ENCODE data around the gene CSNK1D. TPM values are rescaled to one million over a fixed set of nuclear protein-coding genes. Genes with fewer than 3 reads are reported as not detected.

CSNK1D gene
- total RNA-seq, 1 experiment from 2014 or later = 137 TPM

- H3K9ac ChIP-seq (ENCODE audit: extremely low read depth, insufficient read length, low read length) = no peak overlapping the region
- H3K9me3 Mint-ChIP-seq = no peaks in the 10 kb centered on the region; a peak in 2 of 5 replicates
- no CpG with 5 or more reads among the region's 20 CpGs for WGBS (ENCODE audit: extremely low coverage, insufficient read length, low lambda C conversion rate)
- H3K79me1 ChIP-seq (ENCODE audit: insufficient read depth, low read depth, low read length, poor library complexity, severe bottlenecking) = no peaks in the 10 kb centered on the region
- no peak overlapping the region for H2BK15ac ChIP-seq (ENCODE audit: low read depth, low read length)
- no peak for TF ChIP-seq CTCF (conservative IDR thresholded peaks at IDR 0.05)
- no peak overlapping the region for H3K4ac ChIP-seq (ENCODE audit: low read depth, low read length)
- no peak overlapping the region for H2BK120ac ChIP-seq (ENCODE audit: low read depth, low read length, poor library complexity, severe bottlenecking)
- no peak overlapping the region for H2BK20ac ChIP-seq (ENCODE audit: low read depth, low read length, poor library complexity, severe bottlenecking)
- no peak overlapping the region for H2BK5ac ChIP-seq (ENCODE audit: insufficient read length, low read length)
- no peaks in the 10 kb centered on the region for H3K9me3 ChIP-seq (ENCODE audit: control insufficient read depth, low read depth, low read length)
- no peaks in the 10 kb centered on the region for H4K20me1 ChIP-seq (ENCODE audit: control insufficient read depth, insufficient read depth, insufficient read length)
- H3K14ac ChIP-seq (ENCODE audit: insufficient read depth, low read length) = no peak overlapping the region
- no peak overlapping the region for H3K4me2 ChIP-seq (ENCODE audit: insufficient read depth, insufficient read length, low read length)
- H4K8ac ChIP-seq (replicated peaks; ENCODE audit: insufficient read length, low read depth, low read length) = no peak overlapping the region
- no peaks in the 10 kb centered on the region for H3K27me3 ChIP-seq (ENCODE audit: insufficient read depth, low read length)
- H4K5ac ChIP-seq (ENCODE audit: insufficient read length, low read depth, low read length) = no peak overlapping the region
- no peak overlapping the region for H3K23ac ChIP-seq (ENCODE audit: insufficient read length, low read depth, low read length)
- H3K27ac Mint-ChIP-seq = no peak overlapping the region
- no peak overlapping the region for H2AFZ ChIP-seq (ENCODE audit: low read length)
- no peak overlapping the region for H3T11ph ChIP-seq (ENCODE audit: low read length)
- H2BK12ac ChIP-seq (ENCODE audit: insufficient read length, low read depth, low read length) = no peak overlapping the region
- no peak overlapping the region; a peak in 1 of 5 replicates for H3K4me3 Mint-ChIP-seq
- no peaks in the 10 kb centered on the region for H3K4me1 ChIP-seq (ENCODE audit: insufficient read depth, low read length)
- no peaks in the 10 kb centered on the region for H3K79me2 ChIP-seq (ENCODE audit: insufficient read depth, low read length)
- peaks cover 2 to 6% of the 10 kb centered on the region in 2 experiments; a peak in 1 of 4 replicates for H3K4me1 Mint-ChIP-seq
- no peak overlapping the region for H2AK5ac ChIP-seq (ENCODE audit: insufficient read length, low read length)
- H3K23me2 ChIP-seq (ENCODE audit: insufficient read length, low read depth, low read length, poor library complexity, severe bottlenecking) = peaks cover 1% of the 10 kb centered on the region
- H3K56ac ChIP-seq (ENCODE audit: insufficient read length, low read depth, low read length) = no peak overlapping the region
- no peak overlapping the region for H4K91ac ChIP-seq (ENCODE audit: insufficient read length, low read depth, low read length)
- H3K18ac ChIP-seq (ENCODE audit: insufficient read length, low read depth, low read length) = no peak overlapping the region
- DNase-seq = no peak
- H3K27me3 Mint-ChIP-seq (ENCODE audit: low read depth) = peaks cover 28% of the 10 kb centered on the region
- H3K27ac ChIP-seq (ENCODE audit: insufficient read length, low read depth, low read length) = no peak overlapping the region
- H3K36me3 Mint-ChIP-seq (ENCODE audit: insufficient read depth in 1 of 3, low read depth in 3 of 3) = no peaks in the 10 kb centered on the region
These were observed 32.3 kb upstream of the CSNK1D start for GRCh38 chr17:82305727-82306300.

All from H9 (cell line).